Breast epithelium (tissue), 4 donors: Measurements from ENCODE around the gene CTNNA2. TPM values are rescaled to one million over a fixed set of nuclear protein-coding genes. Genes with fewer than 3 reads are reported as not detected.

ENCODE experiments used
- DNase-seq, 2 donors: peaks; one replicate each; pipeline ENCODE4 v3.0.0-alpha.2; 2019; ENCODE audit warnings: low spot score in 2 of 2
- H3K27ac ChIP-seq, 2 donors: fragments of 200-600 bp; sonication (generic) in 1 of 2; one replicate each; pipeline ENCODE4 v1.5.1; 2016 to 2019; ENCODE audit warnings: mild to moderate bottlenecking in 1 of 2
- H3K27me3 ChIP-seq, 2 donors: fragments of 200-600 bp; sonication (generic) in 1 of 2; one replicate each; pipeline versions ENCODE4 v1.5.1 to v1.6.0; 2017 to 2019; ENCODE audit warnings: control low read depth in 1 of 2, mild to moderate bottlenecking in 1 of 2
- H3K36me3 ChIP-seq: fragments of 200-600 bp; one replicate; pipeline ENCODE4 v1.5.1; 2019
- H3K4me1 ChIP-seq, 2 donors: fragments of 200-600 bp; sonication (generic); one replicate each; pipeline ENCODE4 v1.5.1; 2016 to 2019; ENCODE audit warnings: control low read depth in 1 of 2
- H3K4me3 ChIP-seq, 3 donors: fragments of 200-600 bp; sonication (generic); 1 replicate in 2 of 3; 2 replicates in 1 of 3; pipeline ENCODE4 v1.5.1; 2016 to 2019; ENCODE audit warnings: mild to moderate bottlenecking in 3 of 3, moderate library complexity in 2 of 3
- H3K9me3 ChIP-seq, 2 donors: fragments of 200-600 bp; sonication (generic) in 1 of 2; one replicate each; pipeline ENCODE4 v1.5.1; 2016 to 2019; ENCODE audit warnings: control low read depth in 1 of 2
- CTCF ChIP-seq, 3 donors: fragments of 450-650 bp; IDR thresholded peaks; one replicate each; pipeline ENCODE4 v1.5.1; 2016 to 2017; ENCODE audit warnings: antibody characterized with exemption in 3 of 3, mild to moderate bottlenecking in 3 of 3, moderate library complexity in 3 of 3
- POLR2A ChIP-seq: fragments of 450-650 bp; IDR thresholded peaks from one replicate; pipeline ENCODE4 v1.6.1; 2016; ENCODE audit warnings: antibody characterized with exemption, mild to moderate bottlenecking, moderate library complexity
- POLR2AphosphoS5 ChIP-seq, 3 donors: sonication (generic); formaldehyde crosslinking; IDR thresholded peaks; one replicate each; pipeline ENCODE4 v1.6.1; 2017; ENCODE audit warnings: antibody characterized with exemption in 3 of 3
- intact Hi-C: fragments of 100-400 bp; cut with DNase I; formaldehyde crosslinking; loops from one replicate; pipeline ENCODE4 v1.15.1; 2023; ENCODE audit warnings: low total_unique reads
- total RNA-seq, 3 donors: library from RNA; depleted of rRNA; stranded (reverse); fragments of >200 nt; gene quantifications; one replicate each; pipeline ENCODE4 v1.1.0, GENCODE V29; 2016

The CTNNA2 gene
- total RNA-seq, 3 donors from 2014 or later, result 0.16 TPM; not detected in 2

DNA sequence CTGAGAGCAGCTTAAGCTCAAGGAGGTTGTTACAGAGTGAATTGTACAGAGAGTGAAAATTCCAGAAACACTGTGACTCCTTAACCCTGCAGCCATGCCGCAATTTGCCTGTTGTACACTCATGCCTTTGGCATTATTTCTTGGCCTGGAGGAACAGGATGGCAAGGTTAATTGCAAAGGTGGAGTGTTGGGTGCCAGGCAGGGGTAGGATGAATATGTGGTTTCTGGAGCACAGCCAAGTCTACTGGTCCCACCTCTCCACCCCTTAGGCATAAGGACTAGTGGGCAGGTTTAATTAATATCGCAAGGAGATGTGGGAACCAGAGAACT, 541.5 kb downstream of the CTNNA2 start:
- no peak for DNase-seq

DNA sequence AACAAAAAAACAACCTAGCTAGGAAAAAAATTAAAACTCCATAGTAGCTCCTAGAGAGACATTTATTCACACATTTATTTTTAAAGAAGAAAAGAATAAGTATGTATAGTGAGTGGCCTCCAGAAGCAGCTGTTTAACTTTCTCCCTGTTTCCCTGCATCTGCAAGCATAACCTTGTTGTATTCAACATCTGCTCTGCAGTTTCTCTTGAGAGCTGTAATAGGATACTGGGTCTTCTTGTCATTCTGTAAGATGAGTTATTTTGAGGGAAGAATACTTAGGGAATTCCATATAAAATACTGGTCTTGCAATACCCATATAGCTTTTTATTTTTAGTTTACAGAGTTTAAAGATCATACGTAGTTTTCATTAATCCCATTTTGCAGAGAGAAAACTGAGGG, 545.1 kb downstream of the CTNNA2 start:
- Histone ChIP-seq H3K36me3 (no peaks in the 10 kb centered on the region), H3K9me3 (no peaks in the 10 kb centered on the region), H3K27ac (no peak overlapping the region), H3K27me3 (no peaks in the 10 kb centered on the region), H3K4me3 (no peak overlapping the region), H3K4me1 (no peaks in the 10 kb centered on the region)
- no peak for DNase-seq
- intact Hi-C loops, result no loop called here
- no peak for TF ChIP-seq POLR2AphosphoS5 (IDR thresholded peaks at IDR 0.05)
- TF ChIP-seq POLR2A, result no peak
- no peak for TF ChIP-seq CTCF (IDR thresholded peaks at IDR 0.05)

More for the DNA sequence above, 541.5 kb downstream of the CTNNA2 start:
- TF ChIP-seq POLR2AphosphoS5 (IDR thresholded peaks at IDR 0.05), result no peak
- TF ChIP-seq POLR2A, result no peak
- no peak for TF ChIP-seq CTCF (IDR thresholded peaks at IDR 0.05)
- H3K9me3 ChIP-seq, result no peaks in the 10 kb centered on the region
- H3K4me1 ChIP-seq, result no peaks in the 10 kb centered on the region
- no peaks in the 10 kb centered on the region for H3K27me3 ChIP-seq
- no peak overlapping the region for H3K4me3 ChIP-seq
- intact Hi-C loops, result no loop called here
- no peak overlapping the region for H3K27ac ChIP-seq
- no peaks in the 10 kb centered on the region for H3K36me3 ChIP-seq

GRCh38 chr2:80058562-80058961, 545.7 kb downstream of the CTNNA2 start:
- H3K27ac ChIP-seq, result no peak overlapping the region
- TF ChIP-seq POLR2AphosphoS5 (IDR thresholded peaks at IDR 0.05) (no peak), CTCF (IDR thresholded peaks at IDR 0.05) (no peak), POLR2A (no peak)
- H3K27me3 ChIP-seq, result no peaks in the 10 kb centered on the region
- intact Hi-C loops, result no loop called here
- H3K36me3 ChIP-seq, result no peaks in the 10 kb centered on the region
- H3K9me3 ChIP-seq, result no peaks in the 10 kb centered on the region
- H3K4me1 ChIP-seq, result no peaks in the 10 kb centered on the region
- no peak for DNase-seq
- H3K4me3 ChIP-seq, result no peak overlapping the region

- H3K4me3 ChIP-seq, result no peak overlapping the region
- H3K27ac ChIP-seq, result no peak overlapping the region
- no peaks in the 10 kb centered on the region for H3K36me3 ChIP-seq
- H3K27me3 ChIP-seq, result no peaks in the 10 kb centered on the region
- intact Hi-C loops, result no loop called here
- no peak for TF ChIP-seq POLR2A
- TF ChIP-seq CTCF (IDR thresholded peaks at IDR 0.05), result no peak
- no peak for TF ChIP-seq POLR2AphosphoS5 (IDR thresholded peaks at IDR 0.05)
- DNase-seq, result no peak
- H3K9me3 ChIP-seq, result no peaks in the 10 kb centered on the region
- no peaks in the 10 kb centered on the region for H3K4me1 ChIP-seq
These were observed 546.6 kb downstream of the CTNNA2 start for GRCh38 chr2:80059447-80059846.

DNA sequence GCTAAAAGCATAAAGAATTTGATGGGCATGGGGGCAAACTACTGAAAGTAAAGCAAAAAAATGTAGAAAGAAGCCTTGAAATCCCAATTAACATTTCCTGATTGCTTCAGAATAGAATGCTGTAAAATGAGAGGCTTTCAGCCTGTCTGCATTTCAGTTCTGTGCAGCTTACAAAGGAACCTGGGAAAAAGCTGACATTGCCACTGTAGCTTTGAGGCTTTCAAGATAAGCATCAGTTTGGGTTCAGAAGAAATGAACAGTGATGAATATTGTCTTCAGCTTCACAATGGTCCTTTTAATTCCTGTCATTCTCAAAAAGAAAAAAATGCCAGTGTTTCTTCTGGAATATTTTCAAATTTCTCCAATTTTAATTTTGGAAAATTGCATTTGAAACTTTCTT, 549.0 kb downstream of the CTNNA2 start:
- intact Hi-C loops, result no loop called here
- no peak overlapping the region for H3K27ac ChIP-seq
- no peaks in the 10 kb centered on the region for H3K36me3 ChIP-seq
- TF ChIP-seq POLR2A (no peak), CTCF (IDR thresholded peaks at IDR 0.05) (no peak), POLR2AphosphoS5 (IDR thresholded peaks at IDR 0.05) (no peak)
- H3K27me3 ChIP-seq, result no peaks in the 10 kb centered on the region
- no peaks in the 10 kb centered on the region for H3K4me1 ChIP-seq
- no peak overlapping the region for H3K4me3 ChIP-seq
- H3K9me3 ChIP-seq, result no peaks in the 10 kb centered on the region
- no peak for DNase-seq
